Right kidney (tissue), 9 donors: ENCODE data around the gene ARHGAP5.

Experiments used
- DNase-seq: peaks from one replicate; pipeline ENCODE4 v3.0.0-alpha.2; 2016
- long read RNA-seq, 8 donors: transcript quantifications; one replicate each; lab custom pipeline, GENCODE V29; 2026

The ARHGAP5 gene, protein sequence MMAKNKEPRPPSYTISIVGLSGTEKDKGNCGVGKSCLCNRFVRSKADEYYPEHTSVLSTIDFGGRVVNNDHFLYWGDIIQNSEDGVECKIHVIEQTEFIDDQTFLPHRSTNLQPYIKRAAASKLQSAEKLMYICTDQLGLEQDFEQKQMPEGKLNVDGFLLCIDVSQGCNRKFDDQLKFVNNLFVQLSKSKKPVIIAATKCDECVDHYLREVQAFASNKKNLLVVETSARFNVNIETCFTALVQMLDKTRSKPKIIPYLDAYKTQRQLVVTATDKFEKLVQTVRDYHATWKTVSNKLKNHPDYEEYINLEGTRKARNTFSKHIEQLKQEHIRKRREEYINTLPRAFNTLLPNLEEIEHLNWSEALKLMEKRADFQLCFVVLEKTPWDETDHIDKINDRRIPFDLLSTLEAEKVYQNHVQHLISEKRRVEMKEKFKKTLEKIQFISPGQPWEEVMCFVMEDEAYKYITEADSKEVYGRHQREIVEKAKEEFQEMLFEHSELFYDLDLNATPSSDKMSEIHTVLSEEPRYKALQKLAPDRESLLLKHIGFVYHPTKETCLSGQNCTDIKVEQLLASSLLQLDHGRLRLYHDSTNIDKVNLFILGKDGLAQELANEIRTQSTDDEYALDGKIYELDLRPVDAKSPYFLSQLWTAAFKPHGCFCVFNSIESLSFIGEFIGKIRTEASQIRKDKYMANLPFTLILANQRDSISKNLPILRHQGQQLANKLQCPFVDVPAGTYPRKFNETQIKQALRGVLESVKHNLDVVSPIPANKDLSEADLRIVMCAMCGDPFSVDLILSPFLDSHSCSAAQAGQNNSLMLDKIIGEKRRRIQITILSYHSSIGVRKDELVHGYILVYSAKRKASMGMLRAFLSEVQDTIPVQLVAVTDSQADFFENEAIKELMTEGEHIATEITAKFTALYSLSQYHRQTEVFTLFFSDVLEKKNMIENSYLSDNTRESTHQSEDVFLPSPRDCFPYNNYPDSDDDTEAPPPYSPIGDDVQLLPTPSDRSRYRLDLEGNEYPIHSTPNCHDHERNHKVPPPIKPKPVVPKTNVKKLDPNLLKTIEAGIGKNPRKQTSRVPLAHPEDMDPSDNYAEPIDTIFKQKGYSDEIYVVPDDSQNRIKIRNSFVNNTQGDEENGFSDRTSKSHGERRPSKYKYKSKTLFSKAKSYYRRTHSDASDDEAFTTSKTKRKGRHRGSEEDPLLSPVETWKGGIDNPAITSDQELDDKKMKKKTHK (N-terminal part only)
- long read RNA-seq, donor 1, full-length matches to known transcripts = 21 of 47 reads
- long read RNA-seq, donor 1, partial matches to known transcripts = 26 of 47 reads
- long read RNA-seq, donor 1, other reads (novel, unspliced or antisense) = 0 of 47 reads
- long read RNA-seq, donor 2, full-length matches to known transcripts = 25 of 25 reads
- long read RNA-seq, donor 2, partial matches to known transcripts = 0 of 25 reads
- long read RNA-seq, donor 2, other reads (novel, unspliced or antisense) = 0 of 25 reads
- long read RNA-seq, donor 3, transcript ARHGAP5-201 (1 exons, 3,207 nt) = major isoform, 23 of 36 reads
- long read RNA-seq, donor 3, partial matches to known transcripts = 13 of 36 reads
- long read RNA-seq, donor 3, other reads (novel, unspliced or antisense) = 0 of 36 reads
- long read RNA-seq, donor 4, full-length matches to known transcripts = 32 of 46 reads
- long read RNA-seq, donor 4, partial matches to known transcripts = 14 of 46 reads
- long read RNA-seq, donor 4, other reads (novel, unspliced or antisense) = 0 of 46 reads
- long read RNA-seq, donor 5, transcript ARHGAP5-201 (1 exons, 3,207 nt) = major isoform, 14 of 19 reads
- long read RNA-seq, donor 5, partial matches to known transcripts = 5 of 19 reads
- long read RNA-seq, donor 5, other reads (novel, unspliced or antisense) = 0 of 19 reads
- long read RNA-seq, donor 6, full-length matches to known transcripts = 14 of 20 reads
- long read RNA-seq, donor 6, partial matches to known transcripts = 6 of 20 reads
- long read RNA-seq, donor 6, other reads (novel, unspliced or antisense) = 0 of 20 reads
- long read RNA-seq, donor 7 = 0 reads
- long read RNA-seq, donor 8, transcript ARHGAP5-201 (1 exons, 3,207 nt) = major isoform, 23 of 38 reads
- long read RNA-seq, donor 8, partial matches to known transcripts = 15 of 38 reads
- long read RNA-seq, donor 8, other reads (novel, unspliced or antisense) = 0 of 38 reads

- DNase-seq = peak; percentile 96
Observed at GRCh38 chr14:32077081-32078022, at the start of gene ARHGAP5. ARHGAP5 (plus strand) TSS chr14:32077304; CDS start chr14:32090670, 13,366 bp downstream.

DNA sequence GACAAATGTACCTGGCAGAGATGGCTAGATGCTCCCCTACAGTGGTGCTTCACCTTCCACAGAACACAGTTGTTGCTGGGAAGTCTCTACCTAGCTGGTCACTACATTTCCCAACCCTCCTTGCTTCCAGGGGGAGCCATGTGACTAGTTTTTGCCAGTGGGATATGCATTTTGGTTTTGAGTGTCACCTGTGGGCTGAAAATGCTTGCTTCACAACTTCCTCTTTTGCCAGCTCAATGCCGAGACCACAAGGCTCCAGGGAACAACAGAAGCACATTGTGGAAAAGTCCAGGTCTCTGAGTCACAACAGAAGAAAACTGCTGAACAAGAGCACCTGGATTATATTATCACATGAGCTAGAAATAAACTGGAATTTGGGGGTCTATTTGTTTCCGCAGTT is 48.5 kb upstream of the ARHGAP5 start:
- DNase-seq = no peak

DNA sequence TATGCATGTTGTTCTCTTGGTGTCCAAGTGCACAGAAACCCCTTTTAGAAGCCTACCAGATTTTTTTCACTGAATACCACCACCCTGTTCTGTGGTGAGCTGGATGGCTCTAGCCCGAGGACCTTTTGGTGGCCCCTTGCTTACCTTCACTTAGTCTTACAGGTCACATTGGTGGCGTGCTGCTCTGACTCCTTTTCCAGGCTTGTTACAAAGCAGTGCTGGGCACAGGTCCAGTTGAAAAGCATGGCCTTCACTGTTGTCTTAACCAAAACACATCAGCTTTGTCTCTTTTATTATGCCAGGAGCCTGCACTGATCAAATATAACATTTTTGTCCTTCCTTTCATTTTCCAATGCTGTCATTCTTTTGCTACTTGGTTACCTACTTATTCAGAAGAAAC is 43.6 kb upstream of the ARHGAP5 start:
- DNase-seq = no peak

DNA sequence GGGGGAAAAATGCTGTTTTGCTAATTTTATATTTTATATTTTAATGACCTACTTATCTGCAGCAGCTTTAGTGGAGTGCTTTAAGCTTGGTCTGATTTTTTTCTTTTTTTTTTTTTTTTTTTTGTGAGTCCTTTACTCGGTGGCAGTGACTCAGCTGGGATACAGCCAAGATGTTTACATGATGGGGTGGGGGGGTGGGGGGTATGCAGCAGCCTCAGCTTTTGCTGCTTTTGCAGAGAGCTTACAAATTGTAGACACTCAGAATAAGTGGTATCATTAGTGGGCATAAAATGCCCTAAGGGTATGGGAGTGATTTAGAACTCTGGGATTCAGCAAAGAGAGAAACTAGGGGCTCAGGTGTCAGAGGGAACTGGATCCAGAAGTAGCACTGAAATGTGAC is 38.2 kb upstream of the ARHGAP5 start:
- DNase-seq = no peak

DNA sequence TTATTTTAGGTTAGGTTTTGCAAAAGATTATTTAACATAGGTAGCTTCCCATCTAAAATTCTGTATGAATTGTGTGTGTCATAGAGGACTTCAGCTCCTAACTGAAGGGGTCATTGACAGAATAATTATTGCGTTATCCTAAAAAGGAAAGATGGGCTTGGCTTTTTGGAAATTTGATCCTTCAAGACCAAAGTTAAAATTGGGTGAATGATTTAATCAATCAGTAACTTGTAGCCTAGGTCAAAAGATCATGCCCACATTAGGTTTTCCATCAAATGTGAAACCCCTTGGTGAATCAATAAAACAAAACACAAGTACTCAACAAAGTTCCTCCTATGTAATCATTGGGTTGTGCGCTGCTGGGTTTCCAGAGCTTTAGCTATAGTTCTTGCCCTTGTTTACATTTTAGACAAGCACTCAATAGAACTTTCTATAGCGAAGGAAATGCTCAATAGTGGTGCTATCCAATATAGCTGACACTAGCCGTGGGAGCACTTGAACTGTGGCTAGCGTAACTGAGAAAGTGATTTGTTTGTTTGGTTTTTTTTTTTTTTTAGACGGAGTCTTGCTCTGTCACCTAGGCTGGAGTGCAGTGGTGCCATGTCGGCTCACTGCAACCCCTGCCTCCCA is 37.6 kb upstream of the ARHGAP5 start:
- no peak for DNase-seq

DNA sequence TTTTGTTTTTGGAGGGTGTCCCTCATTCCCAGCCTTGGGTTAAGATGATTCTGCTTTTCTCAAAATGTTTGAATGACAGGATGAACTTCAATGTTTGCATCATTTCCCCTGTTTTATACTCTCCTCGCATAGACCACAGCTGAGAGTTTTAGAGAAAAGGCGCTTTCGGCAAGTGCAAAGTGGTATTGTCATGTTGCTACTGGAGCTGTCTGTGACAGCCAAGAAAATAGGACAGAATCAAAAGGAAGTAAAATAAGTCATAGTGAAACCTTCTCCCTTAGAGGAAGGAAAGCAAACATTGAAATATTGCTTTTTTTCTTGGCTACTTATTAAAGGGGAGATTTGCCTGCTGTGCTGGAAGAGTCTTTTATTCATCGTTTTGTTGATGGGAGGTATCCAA is 33.5 kb upstream of the ARHGAP5 start:
- no peak for DNase-seq

DNA sequence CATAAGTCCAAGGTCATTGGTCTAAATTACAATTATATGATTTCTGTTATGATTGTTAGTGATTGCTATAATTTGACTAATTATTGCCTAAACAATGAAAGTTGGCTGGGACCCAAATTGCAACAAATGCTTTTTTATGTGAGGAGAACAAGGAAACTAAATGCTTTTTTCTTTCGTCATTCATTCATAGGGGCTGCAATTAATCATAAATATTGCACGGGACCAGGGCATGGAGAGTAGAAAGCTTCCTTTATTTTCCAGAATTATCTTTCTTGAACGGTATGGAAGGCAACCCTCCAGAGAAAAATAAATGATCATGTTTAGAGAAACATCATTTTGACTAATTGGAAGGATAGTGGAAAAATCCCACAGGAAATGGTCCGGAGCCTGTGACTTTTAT is 32.6 kb upstream of the ARHGAP5 start:
- no peak for DNase-seq

GRCh38 chr14:32047791-32048190 is 29.3 kb upstream of the ARHGAP5 start:
- no peak for DNase-seq

DNA sequence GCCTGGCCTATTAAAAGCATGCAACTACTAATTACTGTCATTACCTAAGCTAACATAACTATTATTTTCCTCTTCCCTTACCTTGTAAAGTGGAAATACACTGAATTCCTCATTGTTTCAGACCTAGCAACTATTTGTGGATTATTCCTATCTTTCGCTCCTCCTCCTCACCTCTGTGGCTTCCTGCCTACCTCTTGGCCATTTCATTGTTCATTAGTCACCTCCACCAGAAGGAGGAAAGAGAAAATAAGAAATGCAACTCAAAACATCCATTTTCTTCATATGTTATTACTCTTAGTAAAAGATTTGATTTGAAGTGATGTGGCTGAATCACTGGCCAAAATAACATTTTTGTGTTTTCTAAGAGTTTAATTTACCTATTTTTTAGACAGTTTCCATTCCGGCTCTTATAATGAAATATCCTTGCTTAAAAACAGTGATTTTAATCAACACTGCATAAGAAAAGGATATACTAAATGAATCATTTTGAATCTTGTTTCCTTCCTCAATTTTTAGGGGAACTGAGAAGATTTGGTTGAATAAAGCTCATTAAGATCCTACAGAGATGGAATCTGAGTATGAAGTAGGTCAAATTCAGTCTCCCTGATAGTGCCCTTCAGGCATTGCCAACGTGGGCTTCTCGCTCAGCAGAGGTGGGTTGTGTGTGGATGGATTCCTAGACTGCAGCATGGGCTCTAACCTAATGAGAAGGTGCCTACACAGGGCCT is 27.6 kb upstream of the ARHGAP5 start:
- DNase-seq = no peak

DNA sequence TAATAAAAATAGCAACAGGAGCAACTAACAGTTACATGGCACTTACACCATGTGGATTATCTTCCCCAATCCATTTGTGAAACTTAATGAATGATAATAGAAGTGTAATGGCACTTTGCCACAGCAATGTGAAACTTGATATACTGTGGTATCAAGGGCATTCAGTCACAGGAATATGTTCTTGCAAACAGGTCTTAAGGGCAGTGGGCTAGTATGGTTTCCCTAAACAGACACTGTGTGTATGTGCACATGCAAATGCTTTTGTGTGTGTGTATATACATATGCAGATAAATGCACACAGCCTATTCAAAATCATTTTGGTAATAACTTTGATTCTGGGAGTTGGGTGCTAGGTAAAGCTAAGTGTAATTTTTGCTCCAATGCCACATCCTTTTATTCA is 26.2 kb upstream of the ARHGAP5 start:
- no peak for DNase-seq

- no peak for DNase-seq
Observed at GRCh38 chr14:32054536-32054935, 22.6 kb upstream of the ARHGAP5 start.

GRCh38 chr14:32055175-32055574 is 21.9 kb upstream of the ARHGAP5 start:
- no peak for DNase-seq

DNA sequence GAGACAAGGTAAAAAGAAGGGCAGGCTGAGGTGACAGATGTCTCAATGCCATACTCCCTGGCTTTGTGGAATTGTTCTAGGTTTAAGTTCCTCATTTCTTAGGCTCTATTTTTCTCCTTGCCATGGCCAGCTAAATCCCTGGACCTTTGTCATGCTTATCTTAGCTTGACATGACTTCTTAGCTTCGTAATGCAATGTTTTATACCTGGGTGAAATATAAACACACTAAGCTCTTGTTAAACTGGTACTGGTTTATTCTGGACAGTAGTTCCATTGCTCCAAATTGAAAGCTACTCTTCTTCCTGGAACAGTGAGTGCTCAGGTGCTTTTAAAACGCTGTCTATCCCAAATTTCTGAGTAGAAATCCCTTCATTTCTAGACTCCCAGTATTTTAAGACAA is 17.4 kb upstream of the ARHGAP5 start:
- no peak for DNase-seq

DNA sequence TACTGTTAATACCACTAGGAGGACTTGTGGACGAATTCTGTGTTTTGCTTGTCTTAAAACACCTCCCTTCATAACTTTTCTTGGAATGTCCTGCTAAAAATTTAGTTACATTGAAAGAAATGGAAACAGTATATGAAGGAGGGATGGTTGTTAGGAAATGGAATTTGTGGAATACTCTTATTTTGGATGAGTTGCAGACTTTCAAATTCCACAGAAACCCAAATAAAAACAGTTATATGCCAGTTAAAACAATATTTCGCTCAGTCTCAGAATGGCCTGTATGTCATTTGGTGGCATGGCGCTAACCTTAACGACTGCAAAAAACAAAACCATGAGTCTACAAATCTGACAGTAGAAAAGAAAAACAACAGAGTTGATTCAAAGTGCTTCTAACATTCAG is 12.2 kb upstream of the ARHGAP5 start:
- no peak for DNase-seq

DNA sequence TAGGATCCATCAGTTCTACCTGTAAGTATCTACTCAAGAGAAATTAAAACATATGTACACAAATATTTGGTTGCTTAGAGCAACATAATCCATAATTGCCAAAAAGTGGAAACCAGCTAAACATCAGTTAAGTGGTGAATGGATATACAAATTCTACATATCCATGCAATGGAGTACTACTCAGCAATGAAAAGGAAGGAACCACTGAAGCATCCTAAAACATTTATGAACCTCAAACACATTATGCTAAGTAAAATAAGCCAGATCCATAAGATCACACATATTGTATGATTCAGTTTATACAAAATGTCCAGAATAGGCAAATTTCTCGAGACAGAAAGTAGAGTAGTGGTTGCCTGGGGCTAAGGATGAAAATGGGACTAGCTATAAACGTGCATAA is 8.4 kb upstream of the ARHGAP5 start:
- DNase-seq = no peak

GRCh38 chr14:32070282-32070681 is 6.8 kb upstream of the ARHGAP5 start:
- DNase-seq = no peak

DNA sequence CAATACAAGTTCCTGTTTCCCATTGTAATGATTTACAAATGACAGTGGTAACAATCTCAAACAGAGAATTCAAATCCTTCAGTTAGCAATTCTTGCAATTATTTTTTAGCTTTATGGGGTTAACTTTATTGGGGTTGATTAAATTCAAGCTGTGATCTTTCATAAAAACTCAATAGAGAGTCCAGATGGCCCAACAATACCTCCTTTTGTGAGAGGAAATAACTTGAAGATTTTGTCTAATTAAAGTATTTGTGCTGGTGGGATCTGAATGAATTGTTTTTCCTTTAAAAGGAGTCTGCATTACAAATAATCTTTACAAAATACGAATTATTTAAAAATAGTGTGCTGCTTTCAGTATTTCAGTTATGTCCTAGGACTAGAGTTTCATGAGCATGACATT is 4.4 kb upstream of the ARHGAP5 start:
- no peak for DNase-seq

DNA sequence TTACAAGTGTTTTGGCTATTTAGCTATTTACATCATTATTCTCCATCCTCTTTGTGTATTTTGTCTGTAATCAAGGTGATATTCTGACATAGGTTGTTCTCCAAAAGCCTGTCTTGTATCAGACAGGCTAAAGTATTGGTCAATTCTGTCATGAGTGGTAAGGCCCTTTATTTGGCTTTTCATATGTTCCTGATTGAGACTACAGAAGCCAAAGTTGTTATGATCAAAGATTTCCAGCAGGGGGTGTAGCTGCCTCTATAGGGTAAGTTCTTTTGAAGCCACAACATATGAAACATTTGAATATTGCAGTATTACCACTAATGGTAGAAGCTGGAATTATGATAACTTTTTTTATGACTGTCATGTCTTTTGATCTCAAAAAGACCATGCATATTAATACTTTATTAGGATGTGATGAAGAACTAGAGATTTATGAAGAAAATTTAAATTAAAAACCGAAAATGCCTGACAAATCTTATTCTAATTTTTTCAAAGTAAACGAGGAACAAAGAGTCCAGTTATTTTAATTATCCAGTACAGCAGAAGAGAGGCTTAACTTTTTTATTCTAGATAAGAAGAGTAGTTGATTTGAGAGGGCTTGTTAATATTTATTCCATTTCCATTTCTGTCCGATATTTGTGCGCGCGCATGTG is 3.4 kb upstream of the ARHGAP5 start:
- peak; percentile 16 for DNase-seq
